Lower leg skin (tissue), 4 donors: ENCODE data around the gene SFT2D1. TPM values are rescaled to one million over a fixed set of nuclear protein-coding genes. Genes with fewer than 3 reads are reported as not detected.
A peak's percentile ranks its signal among the peaks of the same experiment; 100 is the strongest.
"Not testable (repeated sequence)": the region's sequence is repeated elsewhere in the genome, so short reads cannot be mapped to it uniquely, and the experiment has no call there.

ENCODE experiments used
- DNase-seq, 2 donors: peaks; one replicate each; pipeline ENCODE4 v3.0.0-alpha.2; 2019; ENCODE audit warnings: low spot score in 2 of 2
- H3K4me3 ChIP-seq: fragments of 200-600 bp; sonication (generic); 2 replicates; pipeline ENCODE4 v1.5.1; 2017; ENCODE audit warnings: mild to moderate bottlenecking, low read depth; ENCODE audit not compliant: poor library complexity, severe bottlenecking
- CTCF ChIP-seq, 3 donors: fragments of 450-650 bp; IDR thresholded peaks; one replicate each; pipeline ENCODE4 v1.5.1; 2016; ENCODE audit warnings: antibody characterized with exemption in 3 of 3, mild to moderate bottlenecking in 3 of 3, moderate library complexity in 2 of 3
- POLR2A ChIP-seq, 2 donors: fragments of 450-650 bp; IDR thresholded peaks; one replicate each; pipeline ENCODE4 v1.6.1; 2016 to 2017; ENCODE audit warnings: antibody characterized with exemption in 2 of 2, mild to moderate bottlenecking in 1 of 2, moderate library complexity in 1 of 2
- WGBS, 2 donors: methylation state at CpG; one replicate each; pipeline ENCODE4 v1.1.5; 2018; 5-methylcytosine and 5-hydroxymethylcytosine counted together
- intact Hi-C: fragments of 100-400 bp; cut with DNase I; formaldehyde crosslinking; loops from one replicate; pipeline ENCODE4 v1.15.0; 2023; ENCODE audit warnings: low total_unique reads
- total RNA-seq, 4 donors: library from RNA; depleted of rRNA; stranded (reverse); fragments of >200 nt; gene quantifications; one replicate each; pipeline ENCODE4 v1.1.0, GENCODE V29; 2016

The SFT2D1 gene
- total RNA-seq, result 10 to 100 TPM; 23.6 to 42.9 (median 31.9) TPM

- 1 to 2% methylated on average over 31 to 33 of the region's 73 CpGs for WGBS, 2 donors
- TF ChIP-seq CTCF (IDR thresholded peaks at IDR 0.05), result no peak
- peak in 1 of 2 donors; percentile 76 for TF ChIP-seq POLR2A (IDR thresholded peaks at IDR 0.05)
- DNase-seq, result peak; percentile 77 to 96
- H3K4me3 ChIP-seq, result peak within 1 kb of the TSS; percentile 97
- intact Hi-C loops, result no loop called here
These were observed at the start of gene SFT2D1 for GRCh38 chr6:166342349-166343149. Gene SFT2D1 (minus strand): TSS chr6:166342545. CDS start chr6:166342481, 64 bp downstream.

- no peak for TF ChIP-seq POLR2A (IDR thresholded peaks at IDR 0.05)
- TF ChIP-seq CTCF (IDR thresholded peaks at IDR 0.05), result no peak
These were observed 46.8 kb upstream of the SFT2D1 start for GRCh38 chr6:166389119-166389518.

GRCh38 chr6:166388290-166389004, 46.1 kb upstream of the SFT2D1 start:
- no peak for TF ChIP-seq POLR2A (IDR thresholded peaks at IDR 0.05)
- TF ChIP-seq CTCF (IDR thresholded peaks at IDR 0.05), result no peak
- DNase-seq, result no peak
- intact Hi-C loops, result no loop called here
- no peak overlapping the region for H3K4me3 ChIP-seq
- WGBS, 2 donors, result 95% methylated on average over 13 of the region's 13 CpGs

More at GRCh38 chr6:166389119-166389518, 46.8 kb upstream of the SFT2D1 start:
- no peak overlapping the region for H3K4me3 ChIP-seq
- 67 to 68% methylated on average over 3 of the region's 3 CpGs for WGBS, 2 donors
- intact Hi-C loops, result no loop called here
- DNase-seq, result no peak

GRCh38 chr6:166387642-166388289, 45.4 kb upstream of the SFT2D1 start:
- intact Hi-C loops, result no loop called here
- TF ChIP-seq POLR2A (IDR thresholded peaks at IDR 0.05), result no peak
- no peak for TF ChIP-seq CTCF (IDR thresholded peaks at IDR 0.05)
- 80 to 81% methylated on average over 5 of the region's 5 CpGs for WGBS, 2 donors
- no peak for DNase-seq
- no peak overlapping the region for H3K4me3 ChIP-seq

- intact Hi-C loops, H3K4me3 ChIP-seq, DNase-seq: not testable (repeated sequence)
- 96% methylated on average over 9 of the region's 9 CpGs for WGBS, 2 donors
These were observed 44.8 kb upstream of the SFT2D1 start for GRCh38 chr6:166387098-166387497.

- no peak for DNase-seq
- intact Hi-C loops, result no loop called here
- no peak for TF ChIP-seq CTCF (IDR thresholded peaks at IDR 0.05)
- TF ChIP-seq POLR2A (IDR thresholded peaks at IDR 0.05), result no peak
- 92 to 96% methylated on average over 9 of the region's 9 CpGs for WGBS, 2 donors
- no peak overlapping the region for H3K4me3 ChIP-seq
These were observed 43.8 kb upstream of the SFT2D1 start for GRCh38 chr6:166386111-166386510.

- intact Hi-C loops, result not testable (repeated sequence)
These were observed 41.5 kb upstream of the SFT2D1 start for GRCh38 chr6:166383802-166384363.

More at GRCh38 chr6:166383802-166384363, 41.5 kb upstream of the SFT2D1 start:
- H3K4me3 ChIP-seq, result peak overlapping the region; percentile 94
- not testable (repeated sequence) for DNase-seq
- WGBS, 2 donors, result 12 to 13% methylated on average over 22 of the region's 22 CpGs
